Measurements from ENCODE around the gene SH2B3.
"Not testable (repeated sequence)": the region's sequence is repeated elsewhere in the genome, so short reads cannot be mapped to it uniquely, and the experiment has no call there.

SH2B3 gene

GRCh38 chr12:111492979-111493378, 87.3 kb downstream of the SH2B3 start:
- not testable (repeated sequence) for DNase-seq; H3K9me3 Mint-ChIP-seq; H3K4me1 Mint-ChIP-seq (ENCODE audit: low read depth); H3K27me3 Mint-ChIP-seq; H3K4me3 Mint-ChIP-seq; H3K27ac Mint-ChIP-seq
- peaks cover 78% of the 10 kb centered on the region for H3K36me3 Mint-ChIP-seq (ENCODE audit: low read depth)

- no peak overlapping the region for H3K27ac Mint-ChIP-seq
- no peaks in the 10 kb centered on the region for H3K4me1 Mint-ChIP-seq (ENCODE audit: low read depth)
- peaks cover 84% of the 10 kb centered on the region for H3K36me3 Mint-ChIP-seq (ENCODE audit: low read depth)
- no peak overlapping the region for H3K4me3 Mint-ChIP-seq
- H3K27me3 Mint-ChIP-seq = no peaks in the 10 kb centered on the region
- no peaks in the 10 kb centered on the region for H3K9me3 Mint-ChIP-seq
- DNase-seq = no peak
These were observed 89.0 kb downstream of the SH2B3 start for GRCh38 chr12:111494676-111495075.

All from activated T-cell treated with anti-CD3 and anti-CD28 coated beads, Interleukin-2, amount 50 U/mL, for 24 hours (primary cell).